GM21367 (cell line): ENCODE data around the gene CRY2.
A peak's percentile ranks its signal among the peaks of the same experiment; 100 is the strongest.

Experiments
- ATAC-seq: cut with Tn5 transposase; IDR thresholded peaks from one replicate; pipeline ENCODE4 v1.9.1; 2021; ENCODE audit not compliant: unreplicated experiment

Gene CRY2

DNA sequence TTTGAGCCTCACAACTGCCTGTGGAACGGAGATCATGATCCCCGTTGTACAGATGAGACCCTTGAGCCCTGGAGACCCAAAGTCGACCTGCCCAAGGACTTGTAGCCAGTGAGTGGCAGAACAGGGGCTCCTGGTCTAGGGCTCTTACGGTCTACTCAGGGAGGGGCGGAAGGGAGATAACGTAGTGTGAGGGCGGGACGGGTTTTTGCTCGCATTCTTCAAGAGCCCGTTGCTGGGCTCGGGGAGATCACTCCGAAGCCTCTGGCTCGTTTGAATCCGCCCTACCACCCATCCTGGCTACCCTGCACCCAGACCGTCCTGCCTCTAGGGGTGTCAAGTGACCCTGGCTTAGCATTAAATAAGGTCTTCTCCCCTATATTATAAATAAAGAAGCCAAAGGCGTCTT is 639 bp downstream of the CRY2 start:
- peak; percentile 7 for ATAC-seq

DNA sequence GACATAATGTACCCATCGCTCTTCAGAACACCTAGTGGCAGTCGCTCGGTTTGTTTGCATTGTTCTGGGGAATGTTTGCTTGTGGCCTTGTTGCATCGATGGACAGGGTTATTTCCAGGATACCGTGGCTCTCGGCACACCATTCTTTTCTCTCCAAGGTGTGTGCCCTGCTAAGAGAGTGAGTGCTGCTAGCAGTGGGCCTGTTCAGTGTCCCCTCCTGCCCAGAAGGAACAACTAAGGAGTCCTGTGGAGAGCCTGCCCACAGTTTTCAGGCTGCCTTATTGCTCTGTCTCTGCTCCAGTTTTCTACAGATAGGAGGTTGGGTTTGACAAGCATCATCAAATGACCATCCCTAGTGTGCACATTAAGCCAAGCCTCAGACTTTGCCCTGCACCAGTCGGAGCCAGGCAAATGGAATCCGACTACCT is 1.4 kb downstream of the CRY2 start:
- ATAC-seq: no peak

DNA sequence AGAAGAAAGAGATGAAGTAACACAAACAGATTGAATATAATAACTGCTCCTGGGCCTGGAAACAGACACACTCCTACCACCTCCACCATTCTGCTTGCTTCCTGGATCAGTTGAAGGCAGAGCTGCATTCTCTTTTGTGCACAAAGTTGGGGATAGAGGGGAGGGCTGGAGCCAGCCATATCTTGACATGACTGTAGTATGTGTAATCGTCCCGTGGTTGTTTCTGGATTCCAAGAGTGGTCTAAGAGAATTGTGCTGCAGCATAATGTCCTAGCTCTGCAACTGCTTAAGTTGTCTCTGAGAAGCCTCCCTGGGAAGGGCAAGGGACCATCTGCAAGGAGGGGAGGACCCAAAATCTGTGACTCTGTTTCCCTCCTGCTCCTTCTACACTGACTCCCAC is 3.2 kb downstream of the CRY2 start:
- no peak for ATAC-seq

DNA sequence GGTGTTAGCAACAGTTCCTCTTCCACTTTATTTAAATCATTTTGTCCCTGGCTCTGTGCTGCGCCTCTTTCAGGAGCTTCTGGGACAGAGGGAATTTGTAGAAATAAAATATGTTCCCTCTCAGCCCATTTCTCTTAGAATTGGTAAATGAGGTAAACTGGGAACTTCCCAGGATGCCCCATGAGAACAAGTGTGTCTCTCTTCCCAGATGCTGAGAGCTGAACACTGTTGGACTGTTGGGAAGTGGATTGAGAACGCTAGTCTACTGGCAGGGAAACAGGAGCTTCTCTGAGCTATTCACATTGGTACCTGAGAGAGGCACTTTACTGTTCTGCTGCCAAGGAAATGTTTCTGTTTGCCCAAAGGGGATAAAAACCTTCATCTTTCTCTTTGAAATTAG is 4.0 kb downstream of the CRY2 start:
- ATAC-seq: no peak

DNA sequence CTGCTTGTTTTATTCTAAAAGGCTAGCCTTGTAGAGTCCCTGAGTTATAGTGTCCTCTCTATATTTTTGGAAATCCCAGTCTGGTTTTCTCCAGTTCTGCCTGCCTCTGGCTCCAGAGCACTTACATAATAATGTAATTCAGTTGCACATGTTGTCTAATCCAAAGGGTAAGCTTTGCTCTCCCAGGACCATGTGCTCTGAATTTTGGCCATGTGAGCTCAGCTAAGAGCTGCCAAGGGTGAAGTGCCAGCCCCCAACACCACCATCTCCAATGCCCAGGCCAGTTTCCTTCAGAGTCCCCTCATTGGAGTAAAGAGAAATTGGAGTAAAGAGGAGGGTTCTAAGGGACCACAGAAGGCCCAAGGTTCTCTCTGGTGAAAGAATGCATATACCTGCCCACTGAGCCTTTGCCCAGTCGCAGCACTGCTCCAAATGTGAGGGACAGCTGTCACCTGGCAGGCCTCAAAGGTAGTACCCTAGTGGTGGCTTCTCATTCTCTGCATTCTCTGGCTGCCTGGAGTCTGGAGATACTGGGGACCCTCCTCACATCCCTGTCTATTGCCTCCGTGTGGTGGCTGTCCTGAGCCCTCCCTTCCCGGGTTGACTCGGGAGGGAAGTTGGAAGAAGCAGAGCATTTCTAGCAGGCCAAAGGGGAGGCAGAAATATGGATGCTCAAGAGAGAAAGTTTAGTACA is 4.9 kb downstream of the CRY2 start:
- no peak for ATAC-seq

DNA sequence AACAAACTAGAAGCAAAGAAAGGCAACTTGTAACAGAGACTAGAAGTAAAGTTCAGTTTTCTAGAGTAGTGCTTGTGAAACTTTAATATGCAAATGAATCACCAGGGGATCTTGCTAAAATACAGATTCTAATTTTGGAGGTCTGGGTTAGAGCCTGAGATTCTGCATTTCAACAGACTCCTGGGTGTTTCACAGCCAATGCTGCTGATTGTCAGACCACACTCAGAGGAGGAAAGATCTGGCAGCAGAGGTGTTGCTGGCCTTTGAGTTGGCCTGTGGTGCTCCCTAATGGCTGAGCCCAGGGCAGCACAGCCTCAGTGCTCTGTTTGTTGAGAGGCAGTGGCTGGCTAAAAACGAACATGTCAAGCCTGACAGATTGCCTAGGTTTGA is 5.4 kb downstream of the CRY2 start:
- no peak for ATAC-seq

DNA sequence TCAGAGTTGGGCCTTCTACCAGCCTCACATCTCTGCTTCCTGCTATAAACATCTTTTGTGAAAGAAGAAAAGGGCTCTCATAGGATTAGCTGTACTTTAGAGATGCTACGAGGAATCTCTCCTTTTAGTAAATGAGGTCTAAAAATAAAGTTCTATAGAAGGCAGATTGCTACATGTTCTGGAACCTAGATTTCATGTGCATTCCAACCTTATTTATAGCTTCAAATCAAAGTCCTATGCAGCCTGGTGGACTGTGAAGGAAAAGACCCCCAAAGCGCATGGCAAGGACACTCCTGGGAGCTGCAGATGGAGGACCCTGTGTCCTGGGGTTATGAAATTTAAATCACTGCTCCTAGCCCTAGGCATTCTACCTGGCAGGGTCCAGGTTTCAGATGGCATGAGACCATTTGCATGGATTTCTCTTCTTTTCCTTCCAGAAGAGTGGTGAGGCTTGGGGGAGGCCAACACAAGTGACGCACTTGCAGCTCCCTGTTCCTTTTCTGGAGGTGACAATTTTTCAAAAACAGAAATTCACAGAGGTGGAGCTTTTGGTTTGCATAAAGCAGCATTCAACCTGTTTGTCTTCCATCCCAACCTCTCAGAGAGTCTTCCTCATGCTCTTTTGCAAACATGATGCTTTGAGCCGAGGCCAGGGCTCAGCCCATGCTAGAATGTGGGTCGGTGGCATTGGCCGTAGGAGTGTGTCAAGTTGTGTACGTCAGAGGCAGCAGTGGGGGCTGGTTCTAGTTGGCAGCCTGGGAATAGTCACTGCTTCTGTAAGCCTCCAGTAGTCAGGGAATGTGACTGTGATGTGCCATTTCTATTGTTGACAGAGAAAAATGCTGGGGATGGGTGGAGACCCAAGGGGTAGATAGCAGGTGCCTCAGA is 6.3 kb downstream of the CRY2 start:
- no peak for ATAC-seq

DNA sequence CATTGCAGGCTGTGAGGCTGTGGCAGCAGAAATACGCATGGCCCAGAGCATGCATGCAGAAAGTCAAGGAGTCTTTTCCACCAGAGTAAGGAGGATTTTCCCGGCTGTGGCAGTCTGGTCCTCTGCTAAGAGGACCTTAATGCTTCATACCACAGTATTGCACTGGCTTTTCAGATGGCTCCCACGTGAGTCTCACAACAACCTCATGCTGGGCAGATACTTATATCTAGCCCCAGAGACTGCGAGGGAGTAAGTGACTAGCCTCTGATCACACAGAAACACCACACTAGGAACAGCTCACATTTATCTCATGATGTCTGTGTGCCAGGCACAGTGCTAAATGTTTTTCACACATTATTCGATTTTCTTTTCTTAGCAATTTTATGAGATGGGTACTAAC is 8.0 kb downstream of the CRY2 start:
- no peak for ATAC-seq

DNA sequence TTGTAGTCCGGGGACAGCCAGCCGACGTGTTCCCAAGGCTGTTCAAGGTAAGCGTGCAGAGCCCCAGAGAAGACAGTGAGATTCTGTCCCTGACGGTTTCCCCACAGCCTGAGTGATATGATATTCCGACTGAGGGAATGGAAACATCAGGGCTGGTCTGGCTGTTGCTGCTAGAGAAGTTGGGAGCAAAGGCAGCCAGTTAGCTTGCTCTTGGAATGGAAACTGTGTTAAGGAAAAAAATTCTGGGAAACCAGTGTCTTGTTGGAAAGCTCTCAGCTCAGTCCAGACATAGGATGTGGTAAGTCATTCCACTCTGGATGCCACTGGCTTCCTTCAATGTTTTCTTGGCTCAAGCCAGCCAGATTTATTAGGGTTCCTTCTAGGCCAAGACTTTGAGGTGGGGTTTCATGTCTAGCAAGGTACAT is 8.8 kb downstream of the CRY2 start:
- no peak for ATAC-seq

DNA sequence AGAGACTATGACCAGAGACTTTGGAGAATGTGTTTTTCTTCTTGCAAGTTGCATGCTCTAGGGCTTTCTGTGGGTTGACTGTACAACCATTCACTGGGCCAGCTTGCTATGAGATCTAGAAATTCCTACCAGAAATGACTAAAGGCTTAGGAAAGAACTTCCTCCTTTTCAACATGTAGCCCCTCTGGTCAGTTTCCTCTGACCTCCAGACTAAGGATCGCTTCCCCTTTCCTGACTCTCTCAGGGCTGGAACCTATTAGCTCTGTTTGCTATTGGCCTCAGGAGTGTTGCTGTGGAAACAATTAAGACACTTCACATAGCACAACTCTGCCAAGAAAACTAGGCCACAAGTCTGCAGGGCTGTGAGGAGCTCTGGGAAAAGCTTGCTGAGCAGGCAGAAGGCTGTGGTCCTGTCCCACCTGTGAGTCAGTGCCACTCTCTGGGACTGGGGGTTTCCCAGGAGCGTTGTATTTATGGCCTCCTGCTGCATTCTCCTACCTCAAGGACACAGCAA is 10.7 kb downstream of the CRY2 start:
- no peak for ATAC-seq

DNA sequence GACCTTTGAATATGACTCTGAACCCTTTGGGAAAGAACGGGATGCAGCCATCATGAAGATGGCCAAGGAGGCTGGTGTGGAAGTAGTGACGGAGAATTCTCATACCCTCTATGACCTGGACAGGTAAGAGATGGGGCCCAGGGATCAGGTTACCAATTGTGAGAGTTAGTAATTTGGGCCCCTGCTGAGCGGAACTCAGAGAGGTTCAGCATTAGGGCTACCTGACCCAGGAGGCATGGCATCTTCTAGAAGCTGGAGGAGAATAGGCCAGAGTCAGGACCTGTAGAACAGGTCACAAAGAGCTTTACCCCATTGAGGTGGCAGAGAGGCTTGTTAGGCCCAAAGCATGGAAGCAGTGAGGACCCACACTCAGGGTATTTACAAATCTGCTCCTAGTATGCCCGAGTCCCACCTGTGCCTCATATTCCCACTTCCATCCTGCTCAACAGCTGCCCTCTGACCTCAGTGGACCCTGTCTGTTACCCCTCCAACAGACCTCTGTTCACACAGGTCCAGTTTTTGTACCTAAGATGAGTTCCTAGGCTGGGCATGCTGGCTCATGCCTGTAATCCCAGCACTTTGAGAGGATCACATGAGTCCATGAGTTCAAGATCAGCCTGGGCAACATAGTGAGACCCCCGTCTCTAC is 11.6 kb downstream of the CRY2 start:
- ATAC-seq: no peak

DNA sequence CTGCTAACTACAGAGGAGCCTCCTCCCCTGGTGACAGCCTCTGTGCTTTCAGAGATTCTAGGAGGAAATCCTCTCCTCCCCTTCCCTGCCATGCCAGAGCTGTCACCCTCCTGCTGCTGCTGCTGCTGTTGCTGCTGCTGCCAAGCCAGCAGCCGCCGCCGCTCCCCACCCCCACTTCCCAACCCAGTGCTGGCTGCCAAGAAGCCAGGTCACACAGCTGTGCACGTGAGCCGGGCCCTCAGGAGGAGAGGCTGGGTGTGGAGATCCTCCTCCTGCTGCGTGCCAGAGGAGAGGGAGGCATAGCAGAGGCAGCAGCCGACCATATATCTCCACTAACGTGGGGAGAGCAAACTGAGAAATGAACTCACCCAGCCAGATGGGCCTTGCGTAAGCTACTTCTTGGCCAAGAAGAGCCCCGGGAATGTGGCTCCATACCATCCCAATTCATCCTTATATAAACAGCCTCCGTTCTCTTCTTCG is 12.4 kb downstream of the CRY2 start:
- no peak for ATAC-seq

DNA sequence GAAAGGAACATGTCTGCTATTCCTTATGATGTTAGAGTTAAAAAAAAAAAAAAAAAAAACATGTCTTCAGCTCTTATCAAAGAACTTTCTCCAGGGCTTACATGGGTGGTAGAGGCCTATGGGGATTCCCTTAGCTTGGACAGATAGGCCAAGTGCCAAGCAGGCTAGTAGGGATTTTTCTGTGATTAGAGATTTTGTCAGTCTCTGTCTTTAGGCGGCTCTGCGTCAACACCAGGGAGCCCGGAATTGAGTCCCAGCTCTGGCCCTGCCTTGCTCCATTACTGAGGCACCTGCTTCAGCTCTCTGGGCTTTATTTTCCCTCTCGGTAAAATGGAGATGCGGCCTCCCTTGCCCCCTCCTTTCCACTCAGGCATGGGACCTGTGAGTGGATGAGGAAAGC is 13.1 kb downstream of the CRY2 start:
- ATAC-seq: no peak

DNA sequence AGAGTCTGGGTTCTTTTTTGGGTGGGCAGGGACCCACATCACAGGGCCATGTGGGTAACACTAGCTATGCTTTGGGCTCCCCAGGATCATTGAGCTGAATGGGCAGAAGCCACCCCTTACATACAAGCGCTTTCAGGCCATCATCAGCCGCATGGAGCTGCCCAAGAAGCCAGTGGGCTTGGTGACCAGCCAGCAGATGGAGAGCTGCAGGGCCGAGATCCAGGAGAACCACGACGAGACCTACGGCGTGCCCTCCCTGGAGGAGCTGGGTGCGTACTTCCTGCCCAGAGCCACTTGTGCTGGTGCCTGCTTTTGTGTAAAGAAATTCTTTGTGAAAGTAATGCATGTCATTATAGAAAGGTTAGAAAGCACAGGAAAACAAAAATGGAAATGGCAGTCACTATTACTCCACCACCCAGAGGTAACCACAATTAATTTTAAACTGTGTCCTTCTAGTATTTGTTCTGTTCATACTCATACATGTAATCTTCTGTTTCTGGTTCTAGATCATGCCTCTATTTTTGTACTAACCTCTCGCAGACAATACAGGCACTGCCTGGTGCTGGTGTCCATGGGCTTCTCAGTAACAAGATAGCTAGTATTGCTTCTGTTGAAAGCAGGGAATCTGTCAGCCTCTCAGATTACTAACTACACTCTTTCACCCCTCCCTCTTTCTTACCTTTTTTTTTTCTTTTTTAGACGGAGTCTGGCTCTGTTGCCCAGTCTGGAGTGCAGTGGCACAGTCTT is 13.7 kb downstream of the CRY2 start:
- no peak for ATAC-seq

DNA sequence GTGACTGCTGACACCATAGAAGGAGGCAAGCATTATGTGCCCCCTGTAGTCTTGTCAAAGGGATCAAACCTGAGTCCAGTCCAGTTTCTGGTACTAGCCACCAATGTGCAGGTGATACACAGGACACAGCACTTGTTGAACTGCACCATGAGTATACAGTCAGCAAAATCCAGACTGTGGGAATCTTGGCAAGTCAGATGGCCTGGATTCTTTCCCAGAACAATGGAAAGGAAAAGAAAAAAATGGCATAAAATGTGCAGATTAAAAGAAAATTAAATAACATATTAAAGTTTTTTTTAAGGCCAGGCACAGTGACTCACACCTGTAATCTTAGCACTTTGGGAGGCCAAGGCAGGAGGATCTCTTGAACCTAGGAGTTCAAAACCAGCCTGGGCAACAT is 16.8 kb downstream of the CRY2 start:
- no peak for ATAC-seq

DNA sequence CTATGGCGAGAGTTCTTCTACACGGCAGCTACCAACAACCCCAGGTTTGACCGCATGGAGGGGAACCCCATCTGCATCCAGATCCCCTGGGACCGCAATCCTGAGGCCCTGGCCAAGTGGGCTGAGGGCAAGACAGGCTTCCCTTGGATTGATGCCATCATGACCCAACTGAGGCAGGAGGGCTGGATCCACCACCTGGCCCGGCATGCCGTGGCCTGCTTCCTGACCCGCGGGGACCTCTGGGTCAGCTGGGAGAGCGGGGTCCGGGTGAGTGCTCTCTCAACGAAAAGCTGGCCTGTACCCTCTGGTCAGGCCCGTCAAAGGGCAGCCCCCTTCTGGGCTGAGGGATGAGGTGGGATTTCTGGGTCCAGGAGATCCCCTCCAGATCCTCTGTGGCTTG is 22.3 kb downstream of the CRY2 start:
- ATAC-seq: no peak

DNA sequence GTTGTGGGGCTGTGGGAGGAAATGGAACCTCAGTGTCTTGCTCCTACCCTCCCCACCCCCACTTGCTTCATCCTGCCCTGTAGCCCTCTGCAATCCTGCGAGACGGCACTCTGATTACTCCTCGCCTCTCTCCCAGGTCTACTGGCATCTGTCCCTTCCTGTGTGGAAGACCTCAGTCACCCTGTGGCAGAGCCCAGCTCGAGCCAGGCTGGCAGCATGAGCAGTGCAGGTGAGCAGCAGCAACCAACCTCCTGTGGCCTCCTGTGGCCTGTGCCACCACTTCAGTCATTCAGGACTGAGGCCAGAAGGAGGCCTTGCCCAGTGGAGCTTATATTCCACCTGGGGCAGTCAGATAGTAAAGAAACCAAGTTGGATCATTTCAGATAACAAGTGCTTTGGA is 23.4 kb downstream of the CRY2 start:
- ATAC-seq: no peak

DNA sequence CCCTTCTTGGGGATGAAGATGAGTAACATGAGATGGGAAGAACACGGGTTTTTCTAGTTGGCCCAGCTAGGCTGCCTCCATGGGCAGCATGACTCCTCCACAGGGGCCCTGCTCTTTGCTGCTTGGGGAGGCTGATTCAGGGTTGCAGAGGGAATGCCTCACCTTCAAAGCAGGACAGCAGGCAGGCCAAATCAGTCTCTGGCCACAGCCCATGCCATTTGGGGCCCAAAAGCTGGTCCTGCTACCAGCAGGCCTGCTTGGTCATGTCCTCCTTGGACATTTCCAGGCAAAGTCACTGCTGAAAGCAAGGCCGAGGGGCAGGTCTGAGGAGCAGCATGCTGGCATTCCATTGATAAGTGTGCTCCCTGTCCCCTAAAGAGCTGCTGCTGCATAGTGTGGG is 24.4 kb downstream of the CRY2 start:
- ATAC-seq: no peak

DNA sequence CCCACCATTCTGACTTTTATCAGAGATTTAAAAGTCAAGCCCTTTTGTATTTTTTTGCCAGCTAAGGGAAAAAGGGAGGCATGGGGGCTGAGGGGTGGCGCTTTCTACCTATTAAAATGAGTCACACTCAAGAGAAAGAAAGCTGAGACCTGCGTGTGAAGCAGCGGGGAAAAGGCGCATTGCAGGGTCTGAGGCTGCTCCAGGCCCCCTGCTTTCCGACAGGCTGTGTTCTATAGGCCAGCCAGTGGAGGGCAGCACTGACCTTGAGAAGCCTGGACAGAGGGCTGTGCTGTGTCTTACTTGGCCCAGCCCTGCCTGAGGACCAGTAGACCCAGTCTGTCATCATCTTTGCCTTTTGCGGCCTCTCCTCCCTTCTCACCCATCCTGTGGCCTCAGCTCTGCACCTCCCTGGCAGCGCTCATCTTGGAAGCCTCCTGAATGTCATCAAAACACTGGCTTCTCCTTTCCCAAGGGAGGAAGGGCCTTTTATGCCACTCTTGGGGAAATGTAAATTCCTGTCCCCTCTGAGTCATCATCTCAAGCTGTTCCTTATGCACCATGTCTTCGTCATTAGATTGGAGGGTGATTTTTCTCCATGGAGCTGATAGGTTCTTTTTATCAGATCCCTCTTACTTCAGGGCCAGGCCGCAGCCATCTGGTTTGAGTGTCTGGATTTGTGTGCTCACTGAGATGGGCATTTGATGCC is 25.5 kb downstream of the CRY2 start:
- ATAC-seq: no peak

DNA sequence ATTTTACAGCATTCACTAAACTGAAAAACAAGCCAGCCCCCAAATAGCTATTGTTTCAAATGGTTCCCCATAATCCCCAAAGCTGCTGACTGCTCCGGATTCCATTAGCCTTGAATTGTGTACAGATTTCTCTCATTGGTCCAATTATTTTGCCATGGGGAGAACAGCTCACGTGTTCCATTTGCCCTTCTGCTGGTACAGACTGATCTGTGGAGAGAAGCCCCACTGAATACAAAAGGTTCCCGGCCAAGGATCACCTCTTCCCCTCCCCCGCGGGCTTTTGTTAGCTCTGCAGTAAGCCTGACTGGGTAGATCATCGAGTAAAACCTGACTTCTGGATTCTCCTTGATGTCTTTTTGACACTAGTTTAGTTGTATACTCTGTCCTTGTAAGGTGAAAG is 29.1 kb downstream of the CRY2 start:
- no peak for ATAC-seq
